Measurements from ENCODE around the gene PARP3. TPM values are rescaled to one million over a fixed set of nuclear protein-coding genes. Genes with fewer than 3 reads are reported as not detected.

The PARP3 gene
- polyA plus RNA-seq, 2 of the 4 experiments (the other 2 are of a cell fraction): 7.6 to 11.0 TPM

GRCh38 chr3:51955175-51955892 lies 13.2 kb downstream of the PARP3 start, which contains the start of gene GPR62:
GPR62 (plus strand) TSS chr3:51955381; CDS start chr3:51955653, 272 bp downstream.
- DNase-seq (ENCODE audit: low read depth in 1 of 2, low spot score in 1 of 2): no peak
- H3K9me3 ChIP-seq: no peaks in the 10 kb centered on the region
- peak; percentile 26 to 41; a peak in 3 of 6 replicates for ATAC-seq
- 86% methylated on average over 10 of the region's 33 CpGs for WGBS (ENCODE audit: missing lambda C conversion rate)
- no peak for TF ChIP-seq MAZ (IDR thresholded peaks at IDR 0.05; ENCODE audit: borderline replicate concordance, low read depth, low read length)
- no peak for TF ChIP-seq HEYL (CRISPR knock-in tag; IDR thresholded peaks at IDR 0.05)
- TF ChIP-seq NR3C1 (IDR thresholded peaks at IDR 0.05): no peak
- no peak for TF ChIP-seq MAX (IDR thresholded peaks at IDR 0.05)
- TF ChIP-seq ZFP36 (IDR thresholded peaks at IDR 0.05; ENCODE audit: borderline replicate concordance, partially characterized antibody): no peak
- TF ChIP-seq CHD4 (IDR thresholded peaks at IDR 0.05; ENCODE audit: borderline replicate concordance): no peak
- TF ChIP-seq HOXA7 (CRISPR knock-in tag; IDR thresholded peaks at IDR 0.05): no peak
- no peak for TF ChIP-seq REST (IDR thresholded peaks at IDR 0.05)
- TF ChIP-seq HOXB5 (CRISPR knock-in tag; IDR thresholded peaks at IDR 0.05): no peak
- H3K4me2 ChIP-seq: no peak within 1 kb of the TSS
- ChIA-PET CTCF (interaction anchor here (0.9 to 3.2 kb wide), 3 partner anchors 9 to 19 kb away, joined by 4 to 15 read pairs (median 8); partner anchors contain the start of genes ABHD14A, ABHD14B and PARP3), POLR2A (no interaction called here)
- no peaks in the 10 kb centered on the region; the same call in 1 of the 3 replicates for H3K4me1 ChIP-seq
- H3K4me3 ChIP-seq: no peak within 1 kb of the TSS
- H3K27ac ChIP-seq: no peak within 1 kb of the TSS
- no peak for FAIRE-seq

- ChIA-PET POLR2A (no interaction called here), CTCF (interaction anchor here (1.4 to 2.9 kb wide), 2 partner anchors 13 to 18 kb away, joined by 9 to 13 read pairs; partner anchors contain the start of genes ABHD14B and PARP3)
- DNase-seq (ENCODE audit: low read depth in 1 of 2, low spot score in 1 of 2) (no peak), ATAC-seq (peak in 1 of 2 experiments; percentile 48; a peak in 3 of 6 replicates), FAIRE-seq (no peak)
- H3K4me3 ChIP-seq: no peak overlapping the region
- no peak for TF ChIP-seq FOSB (CRISPR knock-in tag; IDR thresholded peaks at IDR 0.05)
- 92% methylated on average over 67 of the region's 97 CpGs for WGBS (ENCODE audit: missing lambda C conversion rate)
- no peaks in the 10 kb centered on the region for H3K9me3 ChIP-seq
- H3K4me1 ChIP-seq: no peaks in the 10 kb centered on the region; the same call in 1 of the 3 replicates
- no peak overlapping the region for H3K27ac ChIP-seq
- no peak overlapping the region for H3K4me2 ChIP-seq
Measured at GRCh38 chr3:51955893-51956770, 14.0 kb downstream of the PARP3 start.

GRCh38 chr3:51957520-51958205 lies 15.5 kb downstream of the PARP3 start:
- no peak for DNase-seq (ENCODE audit: low read depth in 1 of 2, low spot score in 1 of 2)
- Histone ChIP-seq H3K27ac (no peak overlapping the region), H3K4me3 (no peak overlapping the region), H3K4me1 (no peaks in the 10 kb centered on the region; the same call in 1 of the 3 replicates), H3K4me2 (no peak overlapping the region), H3K9me3 (no peaks in the 10 kb centered on the region)
- ChIA-PET POLR2A (no interaction called here), CTCF (interaction anchor here (1.2 to 2.9 kb wide), 3 partner anchors 9 to 16 kb away, joined by 3 to 13 read pairs (median 9); partner anchors contain the start of genes ABHD14B, PARP3 and PCBP4)
- no peak for ATAC-seq
- WGBS (ENCODE audit: missing lambda C conversion rate): 81% methylated on average over 9 of the region's 15 CpGs
- FAIRE-seq: no peak
- no peak for TF ChIP-seq CBX2 (IDR thresholded peaks at IDR 0.05; ENCODE audit: borderline replicate concordance, low read depth)
- TF ChIP-seq CHD4 (IDR thresholded peaks at IDR 0.05; ENCODE audit: borderline replicate concordance): no peak
- TF ChIP-seq MAFK (IDR thresholded peaks at IDR 0.05; ENCODE audit: partially characterized antibody): no peak
- no peak for TF ChIP-seq FOXS1 (CRISPR knock-in tag; IDR thresholded peaks at IDR 0.05)
- TF ChIP-seq POLR2AphosphoS2 (conservative IDR thresholded peaks at IDR 0.05; ENCODE audit: low read length): no peak
- TF ChIP-seq EHF (CRISPR knock-in tag; IDR thresholded peaks at IDR 0.05): no peak
- TF ChIP-seq MYC (IDR thresholded peaks at IDR 0.05; ENCODE audit: borderline replicate concordance, low read length): no peak
- no peak for TF ChIP-seq EHMT2 (IDR thresholded peaks at IDR 0.05; ENCODE audit: low read depth)
- no peak for TF ChIP-seq HOXB13 (CRISPR knock-in tag; IDR thresholded peaks at IDR 0.05; ENCODE audit: low read depth)
- TF ChIP-seq CHD2 (IDR thresholded peaks at IDR 0.05; ENCODE audit: low read length, partially characterized antibody): no peak
- TF ChIP-seq SMC3 (IDR thresholded peaks at IDR 0.05): no peak
- no peak for TF ChIP-seq BCL3 (IDR thresholded peaks at IDR 0.05)
- TF ChIP-seq CTCF (IDR thresholded peaks at IDR 0.05): no peak
- no peak for TF ChIP-seq JUN (IDR thresholded peaks at IDR 0.05)

All from A549 (cell line).